ENCODE results near the gene RNF103.

The RNF103 gene

DNA sequence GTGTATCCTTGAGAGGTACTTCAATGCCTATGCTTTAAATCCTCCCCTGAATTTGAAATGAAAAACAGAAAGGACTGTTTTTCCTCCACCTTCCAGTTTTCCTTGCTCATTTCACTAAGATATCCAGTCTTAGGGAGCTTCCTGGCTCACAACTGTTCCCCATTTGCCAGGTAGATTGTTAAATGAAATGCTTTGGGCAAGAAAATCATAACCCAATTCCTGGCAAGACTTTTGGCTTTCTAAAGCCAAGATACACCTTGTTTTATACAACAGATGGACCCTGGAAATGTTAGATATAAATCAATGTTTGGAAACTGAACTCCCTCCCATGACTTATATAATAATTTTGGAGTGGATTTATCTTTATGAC lies 56.9 kb downstream of the RNF103 start:
- TF ChIP-seq, protein P1, sequence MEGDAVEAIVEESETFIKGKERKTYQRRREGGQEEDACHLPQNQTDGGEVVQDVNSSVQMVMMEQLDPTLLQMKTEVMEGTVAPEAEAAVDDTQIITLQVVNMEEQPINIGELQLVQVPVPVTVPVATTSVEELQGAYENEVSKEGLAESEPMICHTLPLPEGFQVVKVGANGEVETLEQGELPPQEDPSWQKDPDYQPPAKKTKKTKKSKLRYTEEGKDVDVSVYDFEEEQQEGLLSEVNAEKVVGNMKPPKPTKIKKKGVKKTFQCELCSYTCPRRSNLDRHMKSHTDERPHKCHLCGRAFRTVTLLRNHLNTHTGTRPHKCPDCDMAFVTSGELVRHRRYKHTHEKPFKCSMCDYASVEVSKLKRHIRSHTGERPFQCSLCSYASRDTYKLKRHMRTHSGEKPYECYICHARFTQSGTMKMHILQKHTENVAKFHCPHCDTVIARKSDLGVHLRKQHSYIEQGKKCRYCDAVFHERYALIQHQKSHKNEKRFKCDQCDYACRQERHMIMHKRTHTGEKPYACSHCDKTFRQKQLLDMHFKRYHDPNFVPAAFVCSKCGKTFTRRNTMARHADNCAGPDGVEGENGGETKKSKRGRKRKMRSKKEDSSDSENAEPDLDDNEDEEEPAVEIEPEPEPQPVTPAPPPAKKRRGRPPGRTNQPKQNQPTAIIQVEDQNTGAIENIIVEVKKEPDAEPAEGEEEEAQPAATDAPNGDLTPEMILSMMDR (IDR thresholded peaks at IDR 0.05): no peak
- Histone ChIP-seq H3K27me3 (no peaks in the 10 kb centered on the region), H3K36me3 (no peaks in the 10 kb centered on the region), H3K9me3 (no peaks in the 10 kb centered on the region), H3K27ac (no peak overlapping the region), H3K4me3 (ENCODE audit: low read depth in 1 of 2, low read length in 1 of 2) (no peak overlapping the region), H3K4me1 (ENCODE audit: control insufficient read depth in 1 of 2, insufficient read depth in 1 of 2, low read depth in 1 of 2, low read length in 1 of 2) (peaks cover 14 to 19% of the 10 kb centered on the region in 2 experiments)

DNA sequence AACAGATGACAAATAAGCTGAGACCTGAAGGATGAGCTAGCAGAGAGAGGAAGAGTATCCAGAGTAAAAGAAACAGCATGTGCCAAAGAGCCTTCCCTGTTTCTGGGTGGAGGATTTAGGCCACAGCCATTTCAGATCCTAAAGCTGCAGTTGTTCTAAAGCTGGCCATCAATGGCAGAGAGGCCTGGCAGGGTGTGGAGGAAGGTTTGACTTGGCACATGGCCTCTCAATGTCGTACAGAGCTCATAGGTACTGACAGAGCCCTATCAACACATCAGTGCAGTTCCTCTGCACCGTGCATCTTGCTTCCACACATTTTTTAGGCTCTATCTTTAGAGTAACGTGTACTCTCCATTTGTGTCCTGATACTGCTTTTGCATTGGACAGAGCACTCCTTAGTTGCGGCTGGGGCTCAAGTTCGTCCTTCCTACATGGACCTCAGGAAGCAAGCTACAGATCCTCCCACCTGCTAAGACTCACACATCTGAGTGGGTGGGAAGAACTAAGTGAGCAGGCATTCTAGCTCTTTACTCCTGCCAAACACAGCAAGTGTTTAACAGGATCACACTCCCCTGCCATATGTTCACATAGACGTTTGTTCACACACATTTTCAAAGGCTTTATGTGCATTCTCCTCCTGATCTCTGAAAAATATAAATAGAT lies 57.4 kb downstream of the RNF103 start:
- Histone ChIP-seq H3K4me1 (ENCODE audit: control insufficient read depth in 1 of 2, insufficient read depth in 1 of 2, low read depth in 1 of 2, low read length in 1 of 2) (peaks cover 20 to 24% of the 10 kb centered on the region in 2 experiments), H3K4me3 (ENCODE audit: low read depth in 1 of 2, low read length in 1 of 2) (no peak overlapping the region), H3K36me3 (no peaks in the 10 kb centered on the region), H3K27me3 (no peaks in the 10 kb centered on the region), H3K27ac (no peak overlapping the region), H3K9me3 (no peaks in the 10 kb centered on the region)
- TF ChIP-seq, protein P1 (IDR thresholded peaks at IDR 0.05): no peak

DNA sequence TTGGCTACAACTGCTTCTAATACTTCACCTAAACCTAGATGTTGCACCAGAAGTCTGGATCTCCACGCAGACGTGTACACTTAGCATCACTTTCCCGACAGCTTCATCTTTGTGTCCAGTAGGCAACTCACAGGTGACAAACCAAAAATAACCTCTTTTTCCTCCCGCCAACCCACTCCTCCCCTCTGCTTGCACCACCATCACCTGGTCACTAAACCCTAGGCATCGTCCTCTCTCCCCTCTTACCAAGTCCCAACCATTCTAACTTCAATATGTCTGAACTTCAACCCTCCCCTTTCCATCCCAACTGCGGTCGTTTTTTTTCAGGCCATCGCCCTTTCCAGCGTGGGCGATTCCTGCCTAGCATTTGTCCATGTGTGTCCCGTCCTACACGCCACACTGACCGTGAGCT lies 60.0 kb downstream of the RNF103 start:
- H3K4me3 ChIP-seq (ENCODE audit: low read depth in 1 of 2, low read length in 1 of 2): peak overlapping the region; percentile 73 to 94
- H3K27ac ChIP-seq: peak overlapping the region; percentile 99
- TF ChIP-seq, protein P1 (IDR thresholded peaks at IDR 0.05): no peak
- no peaks in the 10 kb centered on the region for H3K27me3 ChIP-seq
- H3K4me1 ChIP-seq (ENCODE audit: control insufficient read depth in 1 of 2, insufficient read depth in 1 of 2, low read depth in 1 of 2, low read length in 1 of 2): peaks cover 29 to 37% of the 10 kb centered on the region in 2 experiments
- H3K36me3 ChIP-seq: peaks cover 5% of the 10 kb centered on the region
- no peaks in the 10 kb centered on the region for H3K9me3 ChIP-seq

DNA sequence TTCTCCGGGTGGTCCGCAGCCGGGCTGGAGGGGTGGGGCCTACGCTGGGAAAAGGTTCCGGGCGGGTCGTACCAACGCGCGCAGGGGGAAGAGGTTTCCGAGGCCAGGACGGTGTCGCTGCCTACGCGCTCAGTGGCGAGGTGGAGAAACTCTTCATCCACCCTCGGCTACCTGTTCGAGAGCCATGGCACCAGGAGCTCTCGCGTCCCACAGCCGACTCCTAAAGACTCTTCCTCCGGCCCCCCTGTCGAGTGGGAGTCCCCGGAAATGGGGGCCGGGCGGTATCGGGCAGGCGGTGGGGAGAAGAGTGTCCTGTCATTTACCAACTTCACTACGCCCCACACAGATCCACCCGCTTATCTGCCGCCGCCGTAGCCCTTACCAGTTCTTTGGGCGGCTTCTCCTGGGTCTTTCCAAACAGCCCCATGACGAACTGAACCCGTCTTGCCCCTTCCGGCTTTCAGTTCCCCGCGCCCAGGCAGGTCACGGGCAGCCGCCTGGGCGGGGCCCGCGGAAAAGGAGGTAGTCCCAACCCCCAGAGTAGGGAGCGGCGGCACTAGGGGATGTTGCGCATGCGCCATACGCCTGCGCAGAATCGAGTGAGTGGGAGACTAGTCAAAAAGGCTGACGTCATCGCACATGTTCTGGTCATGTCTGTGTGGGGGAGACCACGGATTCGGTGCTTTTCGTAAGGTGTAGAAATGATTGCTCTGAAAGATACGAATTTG lies 60.6 kb downstream of the RNF103 start, which contains the start of gene CHMP3:
Gene CHMP3 (minus strand): TSS at position 522 of the 728 bp plus-strand sequence. CDS start 95 bp downstream, at position 427.
- H3K9me3 ChIP-seq: no peaks in the 10 kb centered on the region
- H3K36me3 ChIP-seq: peaks cover 6% of the 10 kb centered on the region
- no peaks in the 10 kb centered on the region for H3K27me3 ChIP-seq
- H3K27ac ChIP-seq: peak within 1 kb of the TSS; percentile 99
- H3K4me1 ChIP-seq (ENCODE audit: control insufficient read depth in 1 of 2, insufficient read depth in 1 of 2, low read depth in 1 of 2, low read length in 1 of 2): peaks cover 29 to 39% of the 10 kb centered on the region in 2 experiments
- H3K4me3 ChIP-seq (ENCODE audit: low read depth in 1 of 2, low read length in 1 of 2): peak within 1 kb of the TSS; percentile 73 to 94
- TF ChIP-seq, protein P1 (IDR thresholded peaks at IDR 0.05): no peak

DNA sequence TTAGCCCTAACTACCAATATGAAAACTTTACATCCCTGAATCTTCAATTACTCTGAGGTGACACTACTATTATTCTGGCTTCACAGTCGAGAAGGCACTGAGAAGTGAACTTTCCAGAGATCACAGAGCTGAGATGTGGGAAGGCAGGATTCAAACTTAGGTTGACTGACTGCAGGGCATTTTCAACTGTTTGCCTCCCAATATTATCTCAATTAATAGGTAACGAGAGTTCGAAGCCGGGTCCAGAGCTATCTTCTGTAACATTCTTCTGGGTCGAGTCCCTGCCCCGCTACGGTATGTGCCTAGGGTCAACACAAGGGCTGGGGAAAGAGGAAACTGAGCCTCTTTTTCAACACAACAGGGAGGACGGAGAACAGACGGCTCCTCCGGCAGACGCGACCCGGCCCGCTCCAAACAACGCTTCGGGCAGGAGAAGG lies 61.2 kb downstream of the RNF103 start:
- peaks cover 9% of the 10 kb centered on the region for H3K36me3 ChIP-seq
- H3K4me1 ChIP-seq (ENCODE audit: control insufficient read depth in 1 of 2, insufficient read depth in 1 of 2, low read depth in 1 of 2, low read length in 1 of 2): peaks cover 29 to 44% of the 10 kb centered on the region in 2 experiments
- H3K27ac ChIP-seq: peak overlapping the region; percentile 99
- peak overlapping the region; percentile 73 to 94 for H3K4me3 ChIP-seq (ENCODE audit: low read depth in 1 of 2, low read length in 1 of 2)
- TF ChIP-seq, protein P1 (IDR thresholded peaks at IDR 0.05): peak; percentile 10
- no peaks in the 10 kb centered on the region for H3K9me3 ChIP-seq
- no peaks in the 10 kb centered on the region for H3K27me3 ChIP-seq

Data from neutrophil (primary cell).